ENCODE measurements around the gene CKB.

CKB gene

GRCh38 chr14:103549361-103550311 lies 27.0 kb upstream of the CKB start:
- no peak for DNase-seq (ENCODE audit: low read depth)

GRCh38 chr14:103548463-103549351 lies 26.1 kb upstream of the CKB start:
- no peak for DNase-seq (ENCODE audit: low read depth)

- DNase-seq (ENCODE audit: low read depth): no peak
Measured at GRCh38 chr14:103547941-103548462, 25.4 kb upstream of the CKB start.

GRCh38 chr14:103547455-103547940 lies 24.9 kb upstream of the CKB start:
- DNase-seq (ENCODE audit: low read depth): no peak

GRCh38 chr14:103546652-103547454 lies 24.2 kb upstream of the CKB start:
- no peak for DNase-seq (ENCODE audit: low read depth)

GRCh38 chr14:103545915-103546651 lies 23.5 kb upstream of the CKB start:
- no peak for DNase-seq (ENCODE audit: low read depth)

- DNase-seq (ENCODE audit: low read depth): no peak
Measured at GRCh38 chr14:103545219-103545914, 22.7 kb upstream of the CKB start.

GRCh38 chr14:103544388-103545218 lies 22.0 kb upstream of the CKB start:
- DNase-seq (ENCODE audit: low read depth): no peak

GRCh38 chr14:103543721-103544387 lies 21.2 kb upstream of the CKB start:
- DNase-seq (ENCODE audit: low read depth): no peak

GRCh38 chr14:103543140-103543539 lies 20.5 kb upstream of the CKB start:
- no peak for DNase-seq (ENCODE audit: low read depth)

- DNase-seq (ENCODE audit: low read depth): no peak
Measured at GRCh38 chr14:103542605-103543088, 20.0 kb upstream of the CKB start.

- no peak for DNase-seq (ENCODE audit: low read depth)
Measured at GRCh38 chr14:103541709-103542604, 19.3 kb upstream of the CKB start.

GRCh38 chr14:103540821-103541708 lies 18.4 kb upstream of the CKB start:
- no peak for DNase-seq (ENCODE audit: low read depth)

- DNase-seq (ENCODE audit: low read depth): no peak
Measured at GRCh38 chr14:103539056-103539825, 16.6 kb upstream of the CKB start.

GRCh38 chr14:103538291-103539055 lies 15.8 kb upstream of the CKB start:
- no peak for DNase-seq (ENCODE audit: low read depth)

All from CMK (cell line).